HG03108 (cell line): Measurements from ENCODE around the gene RANGAP1.

ENCODE experiments used
- ATAC-seq: cut with Tn5 transposase; IDR thresholded peaks from one replicate; pipeline ENCODE4 v1.9.1; 2021; ENCODE audit warnings: moderate library complexity; ENCODE audit not compliant: unreplicated experiment

The RANGAP1 gene

DNA sequence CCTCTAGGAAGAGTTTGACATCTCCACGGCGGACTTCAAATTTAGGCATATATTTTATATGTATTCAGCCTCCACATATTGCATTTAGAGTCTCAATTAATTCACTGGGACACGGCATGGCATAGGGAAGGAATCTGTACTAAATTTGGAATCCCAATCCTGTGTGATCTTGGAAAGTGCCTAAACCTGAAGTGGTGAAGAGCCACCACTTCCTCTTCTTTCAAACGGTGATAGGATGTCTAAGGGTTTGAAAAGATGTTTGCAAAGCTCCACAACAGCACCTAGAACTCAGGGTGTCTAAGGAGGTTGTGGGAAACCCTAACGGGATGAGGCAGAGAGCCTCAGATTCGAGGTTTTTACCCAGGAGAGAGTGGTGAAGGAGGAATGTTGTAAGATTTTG is 81.9 kb downstream of the RANGAP1 start:
- no peak for ATAC-seq

DNA sequence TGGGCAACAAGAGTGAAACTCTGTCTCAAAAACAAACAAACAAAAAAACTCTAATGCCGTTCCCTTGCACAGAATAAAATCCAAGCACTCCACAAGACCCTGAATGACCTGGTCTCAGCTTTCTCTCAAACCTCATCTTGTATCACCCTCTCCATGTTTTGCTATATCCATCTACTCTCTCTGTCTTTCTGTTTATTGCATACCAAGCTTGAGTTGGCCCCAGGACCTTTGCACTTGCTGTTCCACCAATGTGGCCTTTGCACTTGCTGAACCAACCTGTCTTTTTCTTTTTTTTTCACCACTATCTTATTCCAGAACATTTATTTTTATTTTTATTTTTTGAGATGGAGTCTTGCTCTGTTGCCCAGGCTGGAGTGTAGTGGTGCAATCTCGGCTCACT is 82.9 kb downstream of the RANGAP1 start:
- ATAC-seq: no peak

DNA sequence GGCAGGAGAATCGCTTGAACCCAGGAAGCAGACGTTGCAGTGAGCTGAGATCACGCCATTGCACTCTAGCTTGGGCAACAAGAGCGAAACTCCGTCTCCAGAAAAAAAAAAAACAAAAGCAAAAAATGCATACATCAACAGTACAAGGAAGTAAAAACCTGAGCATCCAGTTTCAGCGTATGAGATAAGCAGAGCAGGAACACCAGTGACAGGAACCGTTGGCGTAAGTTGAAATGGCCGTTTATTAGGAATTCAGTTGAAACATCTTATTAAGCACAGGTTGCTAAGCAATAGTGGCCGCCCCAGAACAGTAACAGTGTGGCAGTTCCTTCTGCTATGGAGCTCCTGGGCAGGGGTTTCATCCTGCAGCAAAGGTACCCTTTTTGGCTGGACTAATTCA is 84.8 kb downstream of the RANGAP1 start:
- no peak for ATAC-seq

DNA sequence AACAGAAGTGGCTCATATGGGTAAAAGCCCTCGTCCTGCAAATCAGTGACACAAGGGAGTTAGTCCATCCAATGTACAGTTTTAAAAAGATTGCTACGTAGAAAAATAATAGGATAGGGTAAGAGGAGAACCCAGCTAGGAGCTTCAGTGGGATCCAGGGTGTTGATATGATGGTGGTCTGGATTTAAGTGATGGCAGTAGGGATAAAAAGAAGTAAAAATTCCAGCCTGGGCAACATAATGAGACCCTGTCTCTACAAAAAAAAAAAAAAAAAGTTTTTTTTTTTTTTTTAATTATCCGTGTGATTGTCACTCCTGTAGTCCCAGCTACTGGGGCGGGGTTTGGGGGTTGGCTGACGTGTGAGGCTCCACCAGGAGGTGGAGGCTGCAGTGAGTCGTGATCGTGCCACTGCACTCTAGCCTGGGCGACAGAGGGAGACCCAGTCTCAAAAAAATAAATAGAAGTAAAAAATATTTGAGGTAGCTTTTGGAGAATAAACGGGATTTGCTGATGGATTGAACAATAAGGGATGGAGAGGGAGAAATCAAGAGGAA is 87.9 kb downstream of the RANGAP1 start:
- no peak for ATAC-seq

DNA sequence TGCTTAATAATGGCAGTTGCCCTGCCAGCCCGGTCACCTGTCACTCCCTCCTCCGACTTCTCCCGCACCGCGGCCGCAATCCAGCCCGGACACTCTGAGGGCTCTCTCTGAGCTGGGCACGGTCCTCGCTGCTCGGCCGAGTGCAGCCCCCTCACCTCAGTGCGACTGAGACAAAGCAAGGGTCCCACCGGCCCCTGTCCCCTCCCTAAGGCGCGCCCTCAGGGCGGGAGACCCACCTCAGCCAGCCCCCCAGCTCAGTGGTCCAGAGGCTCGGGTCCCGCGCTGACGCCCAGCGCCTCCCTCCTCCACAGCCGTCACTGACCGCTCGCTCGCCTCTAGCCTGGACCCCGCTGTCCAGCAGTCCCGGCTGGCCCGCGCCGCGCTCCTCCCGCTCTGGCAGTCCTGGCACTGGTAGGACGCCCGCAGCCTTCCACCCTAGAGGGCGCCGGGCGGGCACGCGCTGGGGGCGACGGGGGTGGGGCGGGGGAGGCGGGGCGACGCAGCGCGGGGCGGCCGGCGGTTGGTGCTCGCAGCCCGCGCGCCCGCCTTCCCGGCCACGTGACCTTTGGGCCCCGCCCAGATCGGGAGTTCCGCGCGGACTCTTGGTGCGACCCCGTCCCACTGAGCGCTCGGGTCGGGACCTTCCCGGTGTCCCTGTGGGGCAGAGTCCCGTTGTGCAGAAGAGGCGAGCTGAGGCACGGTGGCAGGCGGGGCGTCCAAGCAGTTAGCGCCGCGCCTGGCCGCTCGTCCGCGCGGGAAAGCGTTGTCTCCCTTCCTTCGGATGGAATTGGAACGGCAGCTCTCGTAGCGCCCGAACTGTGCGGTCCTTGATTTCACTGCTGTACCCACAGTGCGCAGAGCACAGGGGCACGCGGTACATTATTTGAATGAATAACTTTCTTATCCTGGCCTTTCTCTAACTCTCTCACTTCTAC is 88.7 kb downstream of the RANGAP1 start:
- ATAC-seq: peak; percentile 67
